WTC11 (cell line): ENCODE measurements around the gene C22orf31. TPM values are rescaled to one million over a fixed set of nuclear protein-coding genes. Genes with fewer than 3 reads are reported as not detected.
A peak's percentile ranks its signal among the peaks of the same experiment; 100 is the strongest.
"Not testable (repeated sequence)": the region's sequence is repeated elsewhere in the genome, so short reads cannot be mapped to it uniquely, and the experiment has no call there.

Experiments
- ATAC-seq: fragments of 200-7000 bp; cut with Tn5 transposase; 2 replicates; pipeline ENCODE4 v1.10.0; 2021; ENCODE audit warnings: mild to moderate bottlenecking, moderate library complexity
- CTCF ChIA-PET: fragments of 300-600 bp; sonication (Branson Sonifier 250); formaldehyde crosslinking; loops from one replicate; lab custom pipeline; 2021; ENCODE audit warnings: antibody characterized with exemption; lab: Charles Lee
- POLR2A ChIA-PET: fragments of 350-600 bp; sonication (Branson Sonifier 250); formaldehyde crosslinking; loops from one replicate; lab custom pipeline; 2021; ENCODE audit warnings: antibody characterized with exemption; lab: Charles Lee
- DNase-seq: peaks from one replicate; pipeline ENCODE4 v3.0.0; 2021; ENCODE audit warnings: low spot score
- H3K27ac Mint-ChIP-seq: 2 replicates; pipeline ENCODE4 v1.8.0; 2021; ENCODE audit warnings: mixed read lengths
- H3K27me3 Mint-ChIP-seq: 2 replicates; pipeline ENCODE4 v1.8.0; 2021; ENCODE audit warnings: low read depth, mild to moderate bottlenecking, moderate library complexity, mixed read lengths
- H3K36me3 Mint-ChIP-seq: 2 replicates; pipeline ENCODE4 v1.8.0; 2021; ENCODE audit warnings: mixed read lengths
- H3K4me1 Mint-ChIP-seq: 2 replicates; pipeline ENCODE4 v1.8.0; 2022; ENCODE audit warnings: mixed read lengths
- H3K4me3 Mint-ChIP-seq: 2 replicates; pipeline ENCODE4 v1.8.0; 2021; ENCODE audit warnings: mild to moderate bottlenecking, moderate library complexity, mixed read lengths
- H3K9me3 Mint-ChIP-seq: 2 replicates; pipeline ENCODE4 v1.8.0; 2021; ENCODE audit warnings: mixed read lengths
- CREM ChIP-seq: sonication (generic); formaldehyde crosslinking; IDR thresholded peaks from 2 replicates; pipeline ENCODE4 v1.8.1; 2022; ENCODE audit warnings: mild to moderate bottlenecking, missing genetic modification reagents, moderate library complexity
- ELF4 ChIP-seq: sonication (generic); formaldehyde crosslinking; IDR thresholded peaks from 2 replicates; pipeline ENCODE4 v1.8.1; 2022; ENCODE audit warnings: low read depth, mild to moderate bottlenecking, moderate library complexity, missing genetic modification reagents
- JUN ChIP-seq: sonication (generic); formaldehyde crosslinking; IDR thresholded peaks from 2 replicates; pipeline ENCODE4 v1.8.0; 2023; ENCODE audit warnings: mild to moderate bottlenecking, missing genetic modification reagents
- NFE2L1 ChIP-seq: sonication (generic); formaldehyde crosslinking; IDR thresholded peaks from 2 replicates; pipeline ENCODE4 v1.8.1; 2023; ENCODE audit warnings: missing genetic modification reagents
- NR2C2 ChIP-seq: sonication (generic); formaldehyde crosslinking; IDR thresholded peaks from 2 replicates; pipeline ENCODE4 v1.8.0; 2022; ENCODE audit warnings: mild to moderate bottlenecking, missing genetic modification reagents
- RORB ChIP-seq: fragments of 250-450 bp; sonication (Bioruptor Pico); IDR thresholded peaks from 2 replicates; pipeline ENCODE4 v1.9.0; 2021; ENCODE audit warnings: mild to moderate bottlenecking
- SMAD3 ChIP-seq: sonication (generic); formaldehyde crosslinking; IDR thresholded peaks from 2 replicates; pipeline ENCODE4 v1.8.0; 2022; ENCODE audit warnings: missing genetic modification reagents, mild to moderate bottlenecking, borderline replicate concordance
- TEAD4 ChIP-seq: sonication (generic); formaldehyde crosslinking; IDR thresholded peaks from 2 replicates; pipeline ENCODE4 v1.8.0; 2022; ENCODE audit warnings: mild to moderate bottlenecking, missing genetic modification reagents
- TP53 ChIP-seq: sonication (generic); formaldehyde crosslinking; IDR thresholded peaks from 2 replicates; pipeline ENCODE4 v1.8.1; 2023; ENCODE audit warnings: mild to moderate bottlenecking, missing genetic modification reagents
- ZBTB21 ChIP-seq: sonication (generic); formaldehyde crosslinking; IDR thresholded peaks from 2 replicates; pipeline ENCODE4 v1.8.1; 2023; ENCODE audit warnings: mild to moderate bottlenecking, missing genetic modification reagents, borderline replicate concordance
- ZNF263 ChIP-seq: sonication (generic); formaldehyde crosslinking; IDR thresholded peaks from 2 replicates; pipeline ENCODE4 v1.8.1; 2022; ENCODE audit warnings: low read depth, mild to moderate bottlenecking, moderate library complexity, missing genetic modification reagents
- ZNF671 ChIP-seq: fragments of 250-450 bp; sonication (Bioruptor Pico); IDR thresholded peaks from 2 replicates; pipeline ENCODE4 v1.8.0; 2021; ENCODE audit warnings: mild to moderate bottlenecking
- total RNA-seq: library from RNA; stranded (reverse); gene quantifications from 3 replicates; pipeline ENCODE4 v1.2.3, GENCODE V29; 2021
- TF ChIP-seq, protein P1 (sequence below): sonication (generic); formaldehyde crosslinking; IDR thresholded peaks from 2 replicates; pipeline ENCODE4 v1.8.0; 2023; ENCODE audit warnings: missing genetic modification reagents, mild to moderate bottlenecking, borderline replicate concordance
- TF ChIP-seq, protein P2 (sequence below): sonication (generic); formaldehyde crosslinking; IDR thresholded peaks from 2 replicates; pipeline ENCODE4 v1.8.1; 2022; ENCODE audit warnings: low read depth, mild to moderate bottlenecking, moderate library complexity, missing genetic modification reagents, borderline replicate concordance
- TF ChIP-seq, protein P3 (sequence below): sonication (generic); formaldehyde crosslinking; IDR thresholded peaks from 2 replicates; pipeline ENCODE4 v1.8.1; 2023; ENCODE audit warnings: mild to moderate bottlenecking, missing genetic modification reagents
- TF ChIP-seq, protein P4 (sequence below): sonication (generic); formaldehyde crosslinking; conservative IDR thresholded peaks from 2 replicates; pipeline ENCODE4 v1.8.1; 2022; ENCODE audit warnings: mild to moderate bottlenecking, missing genetic modification reagents

The C22orf31 gene
- total RNA-seq, 1 experiment from 2014 or later = not detected

- TF ChIP-seq ZNF263 (CRISPR knock-in tag) (no peak), NFE2L1 (no peak), TP53 (CRISPR knock-in tag) (no peak)
- TF ChIP-seq, protein P1, sequence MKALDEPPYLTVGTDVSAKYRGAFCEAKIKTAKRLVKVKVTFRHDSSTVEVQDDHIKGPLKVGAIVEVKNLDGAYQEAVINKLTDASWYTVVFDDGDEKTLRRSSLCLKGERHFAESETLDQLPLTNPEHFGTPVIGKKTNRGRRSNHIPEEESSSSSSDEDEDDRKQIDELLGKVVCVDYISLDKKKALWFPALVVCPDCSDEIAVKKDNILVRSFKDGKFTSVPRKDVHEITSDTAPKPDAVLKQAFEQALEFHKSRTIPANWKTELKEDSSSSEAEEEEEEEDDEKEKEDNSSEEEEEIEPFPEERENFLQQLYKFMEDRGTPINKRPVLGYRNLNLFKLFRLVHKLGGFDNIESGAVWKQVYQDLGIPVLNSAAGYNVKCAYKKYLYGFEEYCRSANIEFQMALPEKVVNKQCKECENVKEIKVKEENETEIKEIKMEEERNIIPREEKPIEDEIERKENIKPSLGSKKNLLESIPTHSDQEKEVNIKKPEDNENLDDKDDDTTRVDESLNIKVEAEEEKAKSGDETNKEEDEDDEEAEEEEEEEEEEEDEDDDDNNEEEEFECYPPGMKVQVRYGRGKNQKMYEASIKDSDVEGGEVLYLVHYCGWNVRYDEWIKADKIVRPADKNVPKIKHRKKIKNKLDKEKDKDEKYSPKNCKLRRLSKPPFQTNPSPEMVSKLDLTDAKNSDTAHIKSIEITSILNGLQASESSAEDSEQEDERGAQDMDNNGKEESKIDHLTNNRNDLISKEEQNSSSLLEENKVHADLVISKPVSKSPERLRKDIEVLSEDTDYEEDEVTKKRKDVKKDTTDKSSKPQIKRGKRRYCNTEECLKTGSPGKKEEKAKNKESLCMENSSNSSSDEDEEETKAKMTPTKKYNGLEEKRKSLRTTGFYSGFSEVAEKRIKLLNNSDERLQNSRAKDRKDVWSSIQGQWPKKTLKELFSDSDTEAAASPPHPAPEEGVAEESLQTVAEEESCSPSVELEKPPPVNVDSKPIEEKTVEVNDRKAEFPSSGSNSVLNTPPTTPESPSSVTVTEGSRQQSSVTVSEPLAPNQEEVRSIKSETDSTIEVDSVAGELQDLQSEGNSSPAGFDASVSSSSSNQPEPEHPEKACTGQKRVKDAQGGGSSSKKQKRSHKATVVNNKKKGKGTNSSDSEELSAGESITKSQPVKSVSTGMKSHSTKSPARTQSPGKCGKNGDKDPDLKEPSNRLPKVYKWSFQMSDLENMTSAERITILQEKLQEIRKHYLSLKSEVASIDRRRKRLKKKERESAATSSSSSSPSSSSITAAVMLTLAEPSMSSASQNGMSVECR (CRISPR knock-in tag) = no peak
- TF ChIP-seq, protein P2, sequence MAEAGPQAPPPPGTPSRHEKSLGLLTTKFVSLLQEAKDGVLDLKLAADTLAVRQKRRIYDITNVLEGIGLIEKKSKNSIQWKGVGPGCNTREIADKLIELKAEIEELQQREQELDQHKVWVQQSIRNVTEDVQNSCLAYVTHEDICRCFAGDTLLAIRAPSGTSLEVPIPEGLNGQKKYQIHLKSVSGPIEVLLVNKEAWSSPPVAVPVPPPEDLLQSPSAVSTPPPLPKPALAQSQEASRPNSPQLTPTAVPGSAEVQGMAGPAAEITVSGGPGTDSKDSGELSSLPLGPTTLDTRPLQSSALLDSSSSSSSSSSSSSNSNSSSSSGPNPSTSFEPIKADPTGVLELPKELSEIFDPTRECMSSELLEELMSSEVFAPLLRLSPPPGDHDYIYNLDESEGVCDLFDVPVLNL (CRISPR knock-in tag) = no peak
- no peaks in the 10 kb centered on the region for H3K9me3 Mint-ChIP-seq
- H3K27me3 Mint-ChIP-seq = no peaks in the 10 kb centered on the region
- CTCF ChIA-PET = interaction anchor here (1.6 kb wide), 1 partner anchor 67 kb away, joined by 3 read pairs; no protein-coding TSS in a partner anchor
- no peak overlapping the region for H3K4me3 Mint-ChIP-seq
- ATAC-seq (no peak), DNase-seq (no peak)
- H3K4me1 Mint-ChIP-seq = peaks cover 24% of the 10 kb centered on the region
- POLR2A ChIA-PET = no interaction called here
- no peak overlapping the region for H3K27ac Mint-ChIP-seq
- H3K36me3 Mint-ChIP-seq = no peaks in the 10 kb centered on the region
Observed at GRCh38 chr22:29087012-29087411, 25.4 kb upstream of the C22orf31 start.

GRCh38 chr22:29083933-29084591, 22.4 kb upstream of the C22orf31 start:
- peak; percentile 41; the same call in 1 of the 2 replicates for ATAC-seq
- no peak overlapping the region for H3K4me3 Mint-ChIP-seq
- H3K9me3 Mint-ChIP-seq = no peaks in the 10 kb centered on the region
- TF ChIP-seq RORB = no peak
- TF ChIP-seq ZNF671 (CRISPR knock-in tag) = no peak
- TF ChIP-seq TP53 (CRISPR knock-in tag) = no peak
- no peak for TF ChIP-seq ELF4
- TF ChIP-seq ZBTB21 = no peak
- no peak for TF ChIP-seq TEAD4
- TF ChIP-seq NR2C2 (CRISPR knock-in tag) = no peak
- no peak for TF ChIP-seq SMAD3 (CRISPR knock-in tag)
- TF ChIP-seq, protein P3, sequence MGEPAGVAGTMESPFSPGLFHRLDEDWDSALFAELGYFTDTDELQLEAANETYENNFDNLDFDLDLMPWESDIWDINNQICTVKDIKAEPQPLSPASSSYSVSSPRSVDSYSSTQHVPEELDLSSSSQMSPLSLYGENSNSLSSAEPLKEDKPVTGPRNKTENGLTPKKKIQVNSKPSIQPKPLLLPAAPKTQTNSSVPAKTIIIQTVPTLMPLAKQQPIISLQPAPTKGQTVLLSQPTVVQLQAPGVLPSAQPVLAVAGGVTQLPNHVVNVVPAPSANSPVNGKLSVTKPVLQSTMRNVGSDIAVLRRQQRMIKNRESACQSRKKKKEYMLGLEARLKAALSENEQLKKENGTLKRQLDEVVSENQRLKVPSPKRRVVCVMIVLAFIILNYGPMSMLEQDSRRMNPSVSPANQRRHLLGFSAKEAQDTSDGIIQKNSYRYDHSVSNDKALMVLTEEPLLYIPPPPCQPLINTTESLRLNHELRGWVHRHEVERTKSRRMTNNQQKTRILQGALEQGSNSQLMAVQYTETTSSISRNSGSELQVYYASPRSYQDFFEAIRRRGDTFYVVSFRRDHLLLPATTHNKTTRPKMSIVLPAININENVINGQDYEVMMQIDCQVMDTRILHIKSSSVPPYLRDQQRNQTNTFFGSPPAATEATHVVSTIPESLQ = no peak
- TF ChIP-seq, protein P4, sequence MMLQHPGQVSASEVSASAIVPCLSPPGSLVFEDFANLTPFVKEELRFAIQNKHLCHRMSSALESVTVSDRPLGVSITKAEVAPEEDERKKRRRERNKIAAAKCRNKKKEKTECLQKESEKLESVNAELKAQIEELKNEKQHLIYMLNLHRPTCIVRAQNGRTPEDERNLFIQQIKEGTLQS = no peak
- no peak for TF ChIP-seq JUN (CRISPR knock-in tag)
- TF ChIP-seq, protein P2 (CRISPR knock-in tag) = no peak
- TF ChIP-seq CREM (CRISPR knock-in tag) = no peak
- peaks cover 27% of the 10 kb centered on the region for H3K4me1 Mint-ChIP-seq
- ChIA-PET POLR2A (interaction anchor here (0.6 kb wide), 1 partner anchor 11 kb away, joined by 4 read pairs; no protein-coding TSS in a partner anchor), CTCF (interaction anchor here (1.6 to 2.0 kb wide), 2 partner anchors 12 to 70 kb away, joined by 4 to 7 read pairs; partner anchors contain the start of gene KREMEN1)
- H3K27me3 Mint-ChIP-seq = no peaks in the 10 kb centered on the region
- no peaks in the 10 kb centered on the region for H3K36me3 Mint-ChIP-seq
- DNase-seq = no peak
- H3K27ac Mint-ChIP-seq = no peak overlapping the region

- H3K4me3 Mint-ChIP-seq, H3K27ac Mint-ChIP-seq, DNase-seq, H3K27me3 Mint-ChIP-seq, H3K36me3 Mint-ChIP-seq, ATAC-seq, H3K9me3 Mint-ChIP-seq: not testable (repeated sequence)
- CTCF ChIA-PET = interaction anchor here (1.6 to 2.5 kb wide), 4 partner anchors 11 to 162 kb away, joined by 4 to 18 read pairs (median 8); partner anchors contain the start of gene KREMEN1
- peaks cover 32% of the 10 kb centered on the region for H3K4me1 Mint-ChIP-seq
- POLR2A ChIA-PET = interaction anchor here (0.6 kb wide), 1 partner anchor 11 kb away, joined by 4 read pairs; no protein-coding TSS in a partner anchor
Observed at GRCh38 chr22:29083576-29083932, 21.9 kb upstream of the C22orf31 start.
